GM06990 (cell line): ENCODE measurements around the gene AMOT.

Experiments
- DNase-seq: peaks from one replicate; pipeline ENCODE4 v3.0.0-alpha.2; 2011; ENCODE audit not compliant: insufficient read length; ENCODE audit errors: extremely low read depth
- H3K27me3 ChIP-seq: replicated peaks from 2 replicates; pipeline ENCODE4 v1.6.0; 2011; ENCODE audit warnings: low read length; ENCODE audit not compliant: control insufficient read depth, insufficient read depth
- H3K36me3 ChIP-seq: 2 replicates; pipeline ENCODE4 v1.5.1; 2011; ENCODE audit warnings: low read length; ENCODE audit not compliant: control insufficient read depth, insufficient read depth
- H3K4me3 ChIP-seq: replicated peaks from 2 replicates; pipeline ENCODE4 v1.5.1; 2011; ENCODE audit warnings: low read depth, mild to moderate bottlenecking, control low read depth, low read length
- TF ChIP-seq, protein P1 (sequence below): IDR thresholded peaks from 2 replicates; pipeline ENCODE4 v1.5.1; 2011; ENCODE audit warnings: low read length, control low read depth, mild to moderate bottlenecking, inconsistent platforms; ENCODE audit not compliant: insufficient read depth, poor library complexity, severe bottlenecking

Gene AMOT

DNA sequence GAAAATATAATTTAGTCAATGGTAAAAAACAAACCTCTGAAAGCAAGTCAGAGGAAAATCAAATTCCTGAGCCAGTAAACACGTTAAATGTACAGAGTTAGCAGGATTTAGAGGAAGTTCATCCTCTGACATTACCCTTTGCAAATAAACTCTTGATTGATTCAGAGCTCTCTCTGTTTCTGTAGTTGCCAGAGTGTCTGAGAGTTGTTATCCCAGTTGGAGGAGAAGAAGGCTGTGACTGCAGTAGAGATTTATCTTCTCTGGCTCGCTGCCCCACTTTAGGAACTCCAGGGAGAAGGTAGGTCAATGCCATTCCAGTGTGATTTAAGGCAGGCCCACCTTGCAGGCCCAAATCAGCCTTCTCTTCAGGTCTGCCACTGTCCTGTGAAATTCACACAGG is 6.2 kb upstream of the AMOT start:
- no peak overlapping the region for H3K4me3 ChIP-seq
- no peak for DNase-seq
- H3K36me3 ChIP-seq: no peaks in the 10 kb centered on the region
- TF ChIP-seq, protein P1, sequence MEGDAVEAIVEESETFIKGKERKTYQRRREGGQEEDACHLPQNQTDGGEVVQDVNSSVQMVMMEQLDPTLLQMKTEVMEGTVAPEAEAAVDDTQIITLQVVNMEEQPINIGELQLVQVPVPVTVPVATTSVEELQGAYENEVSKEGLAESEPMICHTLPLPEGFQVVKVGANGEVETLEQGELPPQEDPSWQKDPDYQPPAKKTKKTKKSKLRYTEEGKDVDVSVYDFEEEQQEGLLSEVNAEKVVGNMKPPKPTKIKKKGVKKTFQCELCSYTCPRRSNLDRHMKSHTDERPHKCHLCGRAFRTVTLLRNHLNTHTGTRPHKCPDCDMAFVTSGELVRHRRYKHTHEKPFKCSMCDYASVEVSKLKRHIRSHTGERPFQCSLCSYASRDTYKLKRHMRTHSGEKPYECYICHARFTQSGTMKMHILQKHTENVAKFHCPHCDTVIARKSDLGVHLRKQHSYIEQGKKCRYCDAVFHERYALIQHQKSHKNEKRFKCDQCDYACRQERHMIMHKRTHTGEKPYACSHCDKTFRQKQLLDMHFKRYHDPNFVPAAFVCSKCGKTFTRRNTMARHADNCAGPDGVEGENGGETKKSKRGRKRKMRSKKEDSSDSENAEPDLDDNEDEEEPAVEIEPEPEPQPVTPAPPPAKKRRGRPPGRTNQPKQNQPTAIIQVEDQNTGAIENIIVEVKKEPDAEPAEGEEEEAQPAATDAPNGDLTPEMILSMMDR: no peak
- no peaks in the 10 kb centered on the region for H3K27me3 ChIP-seq

DNA sequence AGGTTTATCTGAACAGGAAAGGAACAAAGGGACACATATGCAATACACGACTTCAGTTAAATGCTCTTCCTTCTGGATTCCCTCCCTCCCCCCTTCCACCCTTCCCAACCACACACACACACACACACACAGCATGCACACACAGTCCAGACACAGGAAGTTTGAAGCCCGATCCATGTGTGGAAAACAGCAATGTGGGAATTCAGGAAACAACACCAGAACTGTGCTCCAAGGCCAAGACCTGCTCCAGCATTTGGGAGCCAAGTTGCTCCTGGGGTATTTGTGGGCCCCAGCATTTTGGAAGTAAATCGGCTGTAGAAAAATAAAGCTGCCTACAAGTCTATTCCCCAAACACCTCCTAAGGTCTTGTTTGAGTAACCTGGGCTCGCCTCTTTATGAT is 5.6 kb upstream of the AMOT start:
- no peak for DNase-seq

DNA sequence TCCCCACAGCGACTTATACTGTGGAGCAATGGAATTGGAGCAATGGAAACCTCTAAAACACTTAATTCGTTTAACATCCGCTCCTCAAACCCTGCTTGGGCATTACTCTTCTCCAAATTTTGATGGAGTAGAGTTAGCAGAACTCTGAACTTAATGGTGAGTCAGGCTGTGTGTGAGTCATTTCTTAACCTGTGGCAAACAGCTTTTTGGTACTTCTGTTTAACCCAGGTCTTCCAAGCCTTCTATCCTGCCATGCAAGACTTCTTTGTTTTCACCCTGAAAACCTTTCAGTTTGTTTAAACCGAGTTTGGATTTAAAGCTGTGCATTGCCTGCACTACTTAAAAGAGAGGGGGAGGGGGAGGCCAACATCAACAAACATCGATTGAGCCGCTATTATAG is 3.6 kb upstream of the AMOT start:
- Histone ChIP-seq H3K36me3 (no peaks in the 10 kb centered on the region), H3K4me3 (no peak overlapping the region), H3K27me3 (no peaks in the 10 kb centered on the region)
- DNase-seq: no peak
- TF ChIP-seq, protein P1: no peak

More for the DNA sequence above, 5.6 kb upstream of the AMOT start:
- H3K36me3 ChIP-seq: no peaks in the 10 kb centered on the region
- no peaks in the 10 kb centered on the region for H3K27me3 ChIP-seq
- H3K4me3 ChIP-seq: no peak overlapping the region
- TF ChIP-seq, protein P1: no peak

DNA sequence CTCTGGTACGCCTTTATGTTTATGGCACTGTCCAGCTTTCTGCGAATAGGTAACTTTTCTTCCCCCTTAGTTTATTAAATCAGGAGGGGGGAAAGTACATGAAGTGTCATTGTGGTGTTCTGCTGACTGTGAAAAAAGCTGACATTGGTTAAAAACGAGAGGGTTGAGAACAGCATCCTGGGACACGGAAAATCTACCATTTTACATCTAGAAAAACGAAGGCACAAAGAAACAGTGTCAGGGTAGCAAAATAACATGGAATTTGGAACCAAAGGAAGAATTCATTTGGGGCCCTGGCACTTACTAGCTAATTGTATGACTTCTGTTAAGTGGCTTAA is 1.2 kb upstream of the AMOT start:
- no peak for DNase-seq
- TF ChIP-seq, protein P1: no peak
- H3K27me3 ChIP-seq: no peaks in the 10 kb centered on the region
- no peaks in the 10 kb centered on the region for H3K36me3 ChIP-seq
- no peak overlapping the region for H3K4me3 ChIP-seq

DNA sequence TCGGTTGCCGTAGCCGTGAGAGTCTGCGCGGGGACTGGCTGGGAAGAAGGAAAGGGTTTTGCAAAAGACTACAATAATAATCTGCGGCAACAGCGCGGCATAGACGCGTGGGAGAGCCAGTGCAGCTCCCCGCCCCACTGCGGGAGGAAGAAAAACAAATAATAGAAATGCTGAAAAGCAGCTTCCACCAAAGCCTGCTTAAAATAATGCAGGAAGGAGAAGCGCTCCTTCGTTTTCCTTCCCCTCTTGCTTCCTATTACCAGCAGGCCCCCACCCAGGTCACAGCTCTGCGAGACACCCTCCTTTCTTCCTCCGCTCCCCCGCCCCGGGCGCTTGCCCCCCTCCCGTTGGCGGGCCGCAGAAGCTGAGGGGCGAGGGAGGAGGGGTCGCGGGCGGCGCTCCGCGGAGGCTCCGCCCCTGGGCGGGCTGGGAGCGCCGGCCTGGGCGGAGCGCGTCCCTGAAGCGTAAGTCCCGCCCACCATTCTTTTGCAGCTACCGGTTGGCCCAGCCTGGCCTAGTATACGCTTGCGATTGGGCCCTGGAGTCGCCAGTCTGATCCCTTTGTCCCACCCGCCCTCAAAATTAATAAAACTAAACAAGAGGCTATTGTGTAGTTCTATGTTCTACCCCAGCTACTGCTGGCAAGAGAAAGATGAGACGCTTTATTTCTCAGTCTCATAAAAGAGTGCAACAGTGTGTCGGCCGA is 636 bp upstream of the AMOT start:
- Histone ChIP-seq H3K36me3 (no peaks in the 10 kb centered on the region), H3K4me3 (peak overlapping the region; percentile 63), H3K27me3 (no peaks in the 10 kb centered on the region)
- TF ChIP-seq, protein P1: no peak
- DNase-seq: peak; percentile 80

DNA sequence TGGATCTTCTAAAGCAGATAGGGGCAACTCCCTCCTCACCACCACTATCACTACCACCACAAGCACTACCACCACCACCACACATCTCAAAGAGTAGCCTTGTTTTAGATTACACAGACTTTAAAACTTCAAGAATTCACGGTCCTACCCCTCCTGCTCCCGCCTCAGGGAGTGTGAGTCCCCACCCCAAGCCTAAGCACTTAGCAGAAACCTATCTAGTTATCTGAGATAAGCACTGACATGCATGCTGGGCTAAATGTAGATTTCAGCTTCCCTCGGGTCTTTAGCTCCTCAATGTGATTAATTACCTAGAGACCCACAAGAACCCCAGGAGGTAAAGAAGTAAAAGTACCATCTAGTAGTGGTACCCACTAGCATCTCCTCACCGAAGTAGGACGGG is 775 bp downstream of the AMOT start:
- H3K4me3 ChIP-seq: no peak overlapping the region
- DNase-seq: no peak
- no peaks in the 10 kb centered on the region for H3K36me3 ChIP-seq
- H3K27me3 ChIP-seq: no peaks in the 10 kb centered on the region
- TF ChIP-seq, protein P1: no peak
